ENCODE data around the gene SLC9A4. TPM values are rescaled to one million over a fixed set of nuclear protein-coding genes. Genes with fewer than 3 reads are reported as not detected.

Gene SLC9A4
- total and polyA plus RNA-seq, 2 donors (not counting 1 experiment from before 2014, with no cell fraction given), result 0.20 TPM; not detected in 1

- H2AFZ ChIP-seq (ENCODE audit: insufficient read depth, low read depth, low read length, poor library complexity, severe bottlenecking), result no peak overlapping the region
- H3K9ac ChIP-seq (ENCODE audit: low read length), result no peak overlapping the region
- H3K9me3 ChIP-seq (ENCODE audit: control extremely low read depth in 1 of 3, control insufficient read depth in 2 of 3, insufficient read depth in 1 of 3, low read length in 2 of 3), result peaks cover 0 to under 1% (median 0%) of the 10 kb centered on the region in 3 donors
- no peaks in the 10 kb centered on the region for H3K27me3 ChIP-seq (replicated peaks in 1 of 4; ENCODE audit: control extremely low read depth in 1 of 4, control insufficient read depth in 3 of 4, insufficient read depth in 4 of 4, low read length in 3 of 4)
- intact Hi-C loops (cut with micrococcal nuclease), result no loop called here
- DNase-seq (no peak), ATAC-seq (ENCODE audit: low read depth) (no peak)
- H3K4me1 ChIP-seq (ENCODE audit: control insufficient read depth in 2 of 2, insufficient read depth in 2 of 2, low read length in 2 of 2), result peaks cover 9 to 16% of the 10 kb centered on the region in 2 donors
- 82% methylated on average over 1 of the region's 2 CpGs for WGBS (ENCODE audit: insufficient coverage)
- no peak overlapping the region for H3K27ac ChIP-seq (ENCODE audit: low read length in 2 of 2)
- H3K79me2 ChIP-seq (ENCODE audit: control insufficient read depth, insufficient read depth, low read length), result no peaks in the 10 kb centered on the region
- H3K4me3 ChIP-seq (ENCODE audit: control extremely low read depth in 1 of 5, extremely low read depth in 1 of 5, insufficient read depth in 1 of 5, low read depth in 2 of 5, low read length in 4 of 5), result no peak overlapping the region
- no peak overlapping the region for H3K4me2 ChIP-seq (replicated peaks; ENCODE audit: low read depth, low read length, poor library complexity, severe bottlenecking)
- CTCF ChIA-PET, result interaction anchor here (1.4 kb wide), 1 partner anchor 10 kb away, joined by 5 read pairs; no protein-coding TSS in a partner anchor
- H4K20me1 ChIP-seq (ENCODE audit: control insufficient read depth, insufficient read depth, low read length, poor library complexity, severe bottlenecking), result no peaks in the 10 kb centered on the region
- Mint-ChIP-seq H3K27me3 (no peaks in the 10 kb centered on the region), H3K4me3 (no peak overlapping the region), H3K4me1 (peaks cover 22% of the 10 kb centered on the region), H3K27ac (no peak overlapping the region), H3K9me3 (ENCODE audit: insufficient read depth) (no peaks in the 10 kb centered on the region)
- TF ChIP-seq CTCF (IDR thresholded peaks at IDR 0.05), result no peak
- no peak for TF ChIP-seq EZH2 (IDR thresholded peaks at IDR 0.05; ENCODE audit: borderline replicate concordance, insufficient read depth, low read depth, low read length, poor library complexity, severe bottlenecking)
- H3K36me3 ChIP-seq (replicated peaks in 1 of 2; ENCODE audit: control extremely low read depth in 1 of 2, control insufficient read depth in 1 of 2, extremely low read depth in 1 of 2, insufficient read depth in 2 of 2, low read length in 1 of 2), result no peaks in the 10 kb centered on the region
- POLR2A ChIA-PET, result no interaction called here
Measured at GRCh38 chr2:102438578-102438977, 34.4 kb upstream of the SLC9A4 start.

GRCh38 chr2:102439065-102439695, 33.8 kb upstream of the SLC9A4 start:
- no peaks in the 10 kb centered on the region for H3K9me3 ChIP-seq (ENCODE audit: control extremely low read depth in 1 of 3, control insufficient read depth in 2 of 3, insufficient read depth in 1 of 3, low read length in 2 of 3)
- intact Hi-C loops (cut with micrococcal nuclease), result no loop called here
- no peak for ATAC-seq (ENCODE audit: low read depth)
- no peaks in the 10 kb centered on the region for H4K20me1 ChIP-seq (ENCODE audit: control insufficient read depth, insufficient read depth, low read length, poor library complexity, severe bottlenecking)
- H3K4me1 ChIP-seq (ENCODE audit: control insufficient read depth in 2 of 2, insufficient read depth in 2 of 2, low read length in 2 of 2), result peaks cover 9 to 16% of the 10 kb centered on the region in 2 donors
- H3K4me3 ChIP-seq (ENCODE audit: control extremely low read depth in 1 of 5, extremely low read depth in 1 of 5, insufficient read depth in 1 of 5, low read depth in 2 of 5, low read length in 4 of 5), result no peak overlapping the region
- TF ChIP-seq EZH2 (IDR thresholded peaks at IDR 0.05; ENCODE audit: borderline replicate concordance, insufficient read depth, low read depth, low read length, poor library complexity, severe bottlenecking) (no peak), CTCF (IDR thresholded peaks at IDR 0.05) (no peak)
- H3K36me3 ChIP-seq (replicated peaks in 1 of 2; ENCODE audit: control extremely low read depth in 1 of 2, control insufficient read depth in 1 of 2, extremely low read depth in 1 of 2, insufficient read depth in 2 of 2, low read length in 1 of 2), result no peaks in the 10 kb centered on the region
- ChIA-PET POLR2A (no interaction called here), CTCF (interaction anchor here (0.6 to 1.4 kb wide), 2 partner anchors 9 to 14 kb away, joined by 3 to 5 read pairs; no protein-coding TSS in a partner anchor)
- Mint-ChIP-seq H3K27ac (no peak overlapping the region), H3K27me3 (no peaks in the 10 kb centered on the region), H3K9me3 (ENCODE audit: insufficient read depth) (no peaks in the 10 kb centered on the region), H3K4me1 (peaks cover 22% of the 10 kb centered on the region), H3K4me3 (no peak overlapping the region)
- 67% methylated on average over 4 of the region's 6 CpGs for WGBS (ENCODE audit: insufficient coverage)
- H3K79me2 ChIP-seq (ENCODE audit: control insufficient read depth, insufficient read depth, low read length), result no peaks in the 10 kb centered on the region
- no peak overlapping the region for H3K4me2 ChIP-seq (replicated peaks; ENCODE audit: low read depth, low read length, poor library complexity, severe bottlenecking)
- DNase-seq, result no peak
- no peaks in the 10 kb centered on the region for H3K27me3 ChIP-seq (replicated peaks in 1 of 4; ENCODE audit: control extremely low read depth in 1 of 4, control insufficient read depth in 3 of 4, insufficient read depth in 4 of 4, low read length in 3 of 4)
- no peak overlapping the region for H2AFZ ChIP-seq (ENCODE audit: insufficient read depth, low read depth, low read length, poor library complexity, severe bottlenecking)
- H3K9ac ChIP-seq (ENCODE audit: low read length), result no peak overlapping the region
- no peak overlapping the region for H3K27ac ChIP-seq (ENCODE audit: low read length in 2 of 2)

Measured in B cell (primary cell).